ENCODE measurements around the gene CDC34.

- TF ChIP-seq CTCF (IDR thresholded peaks at IDR 0.05; ENCODE audit: low read depth, low read length, poor library complexity, severe bottlenecking) (no peak), EZH2phosphoT487 (IDR thresholded peaks at IDR 0.05; ENCODE audit: borderline replicate concordance, low read length) (no peak)
These were observed 34.1 kb upstream of the CDC34 start for GRCh38 chr19:497491-497868.
